C4-2B (cell line): ENCODE data around the gene KLK11.

Source experiments
- H3K27ac ChIP-seq: fragments of 450-650 bp; 2 replicates; pipeline ENCODE4 v1.5.1; 2017
- CTCF ChIP-seq: fragments of 450-650 bp; conservative IDR thresholded peaks from 2 replicates; pipeline ENCODE4 v1.5.1; 2017; ENCODE audit warnings: mild to moderate bottlenecking
- ZFX ChIP-seq: fragments of 450-650 bp; IDR thresholded peaks from 2 replicates; pipeline ENCODE4 v1.6.1; 2017

The KLK11 gene

GRCh38 chr19:51044327-51044726 lies 17.9 kb upstream of the KLK11 start:
- TF ChIP-seq ZFX (no peak), CTCF (no peak)
- no peak overlapping the region for H3K27ac ChIP-seq

GRCh38 chr19:51043497-51043896 lies 17.1 kb upstream of the KLK11 start:
- TF ChIP-seq ZFX = no peak
- no peak for TF ChIP-seq CTCF
- no peak overlapping the region for H3K27ac ChIP-seq

GRCh38 chr19:51040151-51040550 lies 13.7 kb upstream of the KLK11 start:
- TF ChIP-seq CTCF (no peak), ZFX (no peak)
- H3K27ac ChIP-seq = no peak overlapping the region

GRCh38 chr19:51036519-51036918 lies 10.1 kb upstream of the KLK11 start:
- no peak for TF ChIP-seq CTCF
- H3K27ac ChIP-seq = no peak overlapping the region

- H3K27ac ChIP-seq = no peak within 1 kb of the TSS
- TF ChIP-seq ZFX (no peak), CTCF (no peak)
Measured at GRCh38 chr19:51034704-51035103, 8.3 kb upstream of the KLK11 start, which contains the start of gene KLK12. KLK12 (minus strand) TSS chr19:51035002; CDS start chr19:51034621, 381 bp downstream.

GRCh38 chr19:51031880-51032225 lies 5.4 kb upstream of the KLK11 start:
- TF ChIP-seq CTCF = no peak
- no peak for TF ChIP-seq ZFX
- no peak overlapping the region for H3K27ac ChIP-seq

GRCh38 chr19:51031220-51031879 lies 4.9 kb upstream of the KLK11 start:
- TF ChIP-seq CTCF = no peak
- TF ChIP-seq ZFX = no peak
- no peak overlapping the region for H3K27ac ChIP-seq
